ENCODE measurements around the gene SCOC. TPM values are rescaled to one million over a fixed set of nuclear protein-coding genes. Genes with fewer than 3 reads are reported as not detected.

Gene SCOC
- total RNA-seq, 2 experiments from 2014 or later: 37.1 to 47.8 TPM

- Mint-ChIP-seq H3K27ac (no peak overlapping the region), H3K9me3 (ENCODE audit: low read depth) (no peaks in the 10 kb centered on the region), H3K4me3 (no peak overlapping the region), H3K4me1 (no peaks in the 10 kb centered on the region), H3K27me3 (peaks cover 3% of the 10 kb centered on the region), H3K36me3 (ENCODE audit: low read depth) (no peaks in the 10 kb centered on the region)
- intact Hi-C loops (cut with DNase I, micrococcal nuclease): loop anchor here (2.0 to 5.0 kb wide), 5 partner anchors 66 to 771 kb away; partner anchors contain the start of genes CLGN (in 1 of the 2) and RNF150 (in 1 of the 2)
- ATAC-seq (no peak), DNase-seq (no peak)
- POLR2A ChIA-PET: interaction anchor here (0.6 to 0.7 kb wide), 2 partner anchors 69 to 248 kb away, joined by 3 to 5 read pairs; no protein-coding TSS in a partner anchor
- CTCF ChIA-PET: interaction anchor here (0.6 to 5.0 kb wide), 13 partner anchors 8 to 708 kb away, joined by 3 to 62 read pairs (median 15); partner anchors contain the start of gene SCOC
Observed at GRCh38 chr4:140361099-140361498, 12.3 kb upstream of the SCOC start.

DNA sequence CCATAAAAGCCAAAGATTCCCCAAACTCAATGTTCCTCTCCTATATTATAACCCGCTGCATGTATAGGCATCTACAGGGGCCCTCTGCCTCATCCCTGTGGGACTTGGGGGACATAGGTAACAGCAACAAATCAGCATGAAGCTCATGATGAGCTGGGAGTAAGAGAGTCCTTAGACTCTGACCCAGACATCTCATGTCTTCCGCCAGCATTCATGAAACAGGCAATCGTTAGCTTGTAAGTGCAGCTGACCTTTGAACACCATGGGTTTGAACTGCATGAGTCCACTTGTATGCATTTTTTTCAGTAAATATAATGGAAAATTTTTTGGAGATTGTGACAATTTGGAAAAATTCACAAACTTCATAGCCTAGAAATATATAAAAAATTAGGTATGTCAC is 10.4 kb upstream of the SCOC start:
- Mint-ChIP-seq H3K27ac (no peak overlapping the region), H3K27me3 (no peaks in the 10 kb centered on the region), H3K4me3 (no peak overlapping the region), H3K4me1 (no peaks in the 10 kb centered on the region), H3K9me3 (ENCODE audit: low read depth) (no peaks in the 10 kb centered on the region), H3K36me3 (ENCODE audit: low read depth) (no peaks in the 10 kb centered on the region)
- ChIA-PET POLR2A (no interaction called here), CTCF (interaction anchor here (0.6 to 5.0 kb wide), 7 partner anchors 10 to 706 kb away, joined by 3 to 29 read pairs (median 4); partner anchors contain the start of gene SCOC)
- ATAC-seq (no peak), DNase-seq (no peak)
- intact Hi-C loops (cut with DNase I, micrococcal nuclease): loop anchor here in 1 of 2 experiments (5.0 kb wide), 1 partner anchor 769 kb away; the partner anchor contains the start of gene RNF150

DNA sequence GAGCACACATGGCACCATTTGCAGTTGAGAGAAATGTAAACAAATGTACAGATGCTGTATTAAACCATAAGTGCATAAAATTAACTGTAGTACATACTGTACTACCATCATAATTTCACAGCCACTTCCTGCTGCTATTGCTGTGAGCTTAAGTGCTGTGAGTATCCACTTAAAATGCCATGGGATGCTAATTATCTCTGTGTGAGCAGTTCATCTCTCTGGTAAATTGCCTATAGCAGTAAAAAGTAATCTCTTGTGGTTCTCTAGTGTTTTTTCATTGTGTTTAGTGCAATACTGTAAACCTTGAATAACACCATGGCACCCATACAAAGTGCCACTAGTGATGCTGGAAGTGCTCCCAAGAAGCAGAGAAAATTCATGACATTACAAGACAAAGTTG is 9.9 kb upstream of the SCOC start:
- Mint-ChIP-seq H3K27me3 (no peaks in the 10 kb centered on the region), H3K4me3 (no peak overlapping the region), H3K27ac (no peak overlapping the region), H3K9me3 (ENCODE audit: low read depth) (no peaks in the 10 kb centered on the region), H3K4me1 (no peaks in the 10 kb centered on the region), H3K36me3 (ENCODE audit: low read depth) (no peaks in the 10 kb centered on the region)
- ChIA-PET POLR2A (no interaction called here), CTCF (interaction anchor here (1.9 to 5.0 kb wide), 3 partner anchors 9 to 20 kb away, joined by 5 to 29 read pairs (median 9); partner anchors contain the start of gene SCOC)
- intact Hi-C loops (cut with DNase I, micrococcal nuclease): loop anchor here in 1 of 2 experiments (5.0 kb wide), 1 partner anchor 769 kb away; the partner anchor contains the start of gene RNF150
- ATAC-seq: no peak
- no peak for DNase-seq

- Mint-ChIP-seq H3K27ac (no peak overlapping the region), H3K36me3 (ENCODE audit: low read depth) (no peaks in the 10 kb centered on the region), H3K4me1 (peaks cover 5% of the 10 kb centered on the region), H3K4me3 (no peak overlapping the region), H3K9me3 (ENCODE audit: low read depth) (no peaks in the 10 kb centered on the region), H3K27me3 (no peaks in the 10 kb centered on the region)
- ATAC-seq (no peak), DNase-seq (no peak)
- CTCF ChIA-PET: interaction anchor here (1.5 to 2.7 kb wide), 3 partner anchors 8 to 14 kb away, joined by 4 to 30 read pairs (median 5); no protein-coding TSS in a partner anchor
- POLR2A ChIA-PET: no interaction called here
- intact Hi-C loops (cut with DNase I, micrococcal nuclease): no loop called here
Observed at GRCh38 chr4:140367738-140368137, 5.7 kb upstream of the SCOC start.

- POLR2A ChIA-PET: no interaction called here
- intact Hi-C loops (cut with DNase I, micrococcal nuclease): no loop called here
Observed at GRCh38 chr4:140368686-140369085, 4.8 kb upstream of the SCOC start.

GRCh38 chr4:140372751-140373327 is 607 bp upstream of the SCOC start:
- peak; percentile 64 for ATAC-seq
- Mint-ChIP-seq H3K27me3 (no peaks in the 10 kb centered on the region), H3K4me1 (peaks cover 35% of the 10 kb centered on the region), H3K36me3 (ENCODE audit: low read depth) (no peaks in the 10 kb centered on the region), H3K27ac (no peak overlapping the region), H3K4me3 (no peak overlapping the region), H3K9me3 (ENCODE audit: low read depth) (no peaks in the 10 kb centered on the region)
- CTCF ChIA-PET: interaction anchor here (0.6 to 3.3 kb wide), 25 partner anchors 9 to 769 kb away, joined by 3 to 62 read pairs (median 4); partner anchors contain the start of genes ELMOD2 and UCP1
- intact Hi-C loops (cut with DNase I, micrococcal nuclease): loop anchor here (1.0 to 10.0 kb wide), 11 partner anchors 54 to 1358 kb away; partner anchors contain the start of genes ELMOD2 (in 2 of the 2), CLGN (in 1 of the 2), NOCT (in 1 of the 2) and SETD7 (in 1 of the 2)
- DNase-seq: peak; percentile 52
- POLR2A ChIA-PET: interaction anchor here (0.6 to 1.5 kb wide), 3 partner anchors 13 to 634 kb away, joined by 3 read pairs; partner anchors contain the start of gene ELMOD2

More at GRCh38 chr4:140368686-140369085, 4.8 kb upstream of the SCOC start:
- Mint-ChIP-seq H3K4me3 (no peak overlapping the region), H3K27ac (no peak overlapping the region), H3K27me3 (no peaks in the 10 kb centered on the region), H3K9me3 (ENCODE audit: low read depth) (no peaks in the 10 kb centered on the region), H3K4me1 (peaks cover 5% of the 10 kb centered on the region), H3K36me3 (ENCODE audit: low read depth) (no peaks in the 10 kb centered on the region)
- DNase-seq (no peak), ATAC-seq (no peak)
- CTCF ChIA-PET: interaction anchor here (0.8 to 2.7 kb wide), 4 partner anchors 9 to 16 kb away, joined by 3 to 30 read pairs (median 4); no protein-coding TSS in a partner anchor

- Mint-ChIP-seq H3K27ac (peak overlapping the region; percentile 59), H3K36me3 (ENCODE audit: low read depth) (no peaks in the 10 kb centered on the region)
- CTCF ChIA-PET: interaction anchor here (0.5 to 3.3 kb wide), 9 partner anchors 13 to 674 kb away, joined by 3 to 62 read pairs (median 4); partner anchors contain the start of gene ELMOD2
Observed at GRCh38 chr4:140374130-140374477, 658 bp downstream of the SCOC start.

GRCh38 chr4:140382732-140383131 is 9.3 kb downstream of the SCOC start:
- H3K9me3 Mint-ChIP-seq (ENCODE audit: low read depth): no peaks in the 10 kb centered on the region
- ChIA-PET POLR2A (no interaction called here), CTCF (interaction anchor here (1.6 to 1.8 kb wide), 2 partner anchors 9 to 23 kb away, joined by 5 to 7 read pairs; partner anchors contain the start of gene SCOC)
- intact Hi-C loops (cut with DNase I, micrococcal nuclease): no loop called here
- peaks cover 7% of the 10 kb centered on the region for H3K36me3 Mint-ChIP-seq (ENCODE audit: low read depth)
- no peak overlapping the region for H3K4me3 Mint-ChIP-seq
- ATAC-seq (no peak), DNase-seq (no peak)
- no peak overlapping the region for H3K27ac Mint-ChIP-seq
- no peaks in the 10 kb centered on the region for H3K4me1 Mint-ChIP-seq
- no peaks in the 10 kb centered on the region for H3K27me3 Mint-ChIP-seq

More at GRCh38 chr4:140374130-140374477, 658 bp downstream of the SCOC start:
- Mint-ChIP-seq H3K4me3 (no peak overlapping the region), H3K4me1 (peaks cover 35% of the 10 kb centered on the region), H3K9me3 (ENCODE audit: low read depth) (no peaks in the 10 kb centered on the region), H3K27me3 (no peaks in the 10 kb centered on the region)
- intact Hi-C loops (cut with DNase I, micrococcal nuclease): loop anchor here in 1 of 2 experiments (5.0 to 10.0 kb wide), 5 partner anchors 277 to 1359 kb away; partner anchors contain the start of genes NOCT, SETD7 and ZNF330
- DNase-seq: no peak
- POLR2A ChIA-PET: interaction anchor here (1.5 kb wide), 1 partner anchor 150 kb away, joined by 3 read pairs; the partner anchor contains the start of gene ELMOD2
- ATAC-seq: no peak

- H3K4me1 Mint-ChIP-seq: no peaks in the 10 kb centered on the region
- H3K36me3 Mint-ChIP-seq (ENCODE audit: low read depth): no peaks in the 10 kb centered on the region
- DNase-seq (no peak), ATAC-seq (no peak)
- no peak overlapping the region for H3K4me3 Mint-ChIP-seq
- ChIA-PET CTCF (interaction anchor here (1.3 to 3.2 kb wide), 3 partner anchors 14 to 27 kb away, joined by 3 to 12 read pairs (median 3); partner anchors contain the start of gene SCOC), POLR2A (no interaction called here)
- H3K27me3 Mint-ChIP-seq: no peaks in the 10 kb centered on the region
- H3K9me3 Mint-ChIP-seq (ENCODE audit: low read depth): no peaks in the 10 kb centered on the region
- H3K27ac Mint-ChIP-seq: no peak overlapping the region
- intact Hi-C loops (cut with DNase I, micrococcal nuclease): no loop called here
Observed at GRCh38 chr4:140388015-140388414, 14.6 kb downstream of the SCOC start.

DNA sequence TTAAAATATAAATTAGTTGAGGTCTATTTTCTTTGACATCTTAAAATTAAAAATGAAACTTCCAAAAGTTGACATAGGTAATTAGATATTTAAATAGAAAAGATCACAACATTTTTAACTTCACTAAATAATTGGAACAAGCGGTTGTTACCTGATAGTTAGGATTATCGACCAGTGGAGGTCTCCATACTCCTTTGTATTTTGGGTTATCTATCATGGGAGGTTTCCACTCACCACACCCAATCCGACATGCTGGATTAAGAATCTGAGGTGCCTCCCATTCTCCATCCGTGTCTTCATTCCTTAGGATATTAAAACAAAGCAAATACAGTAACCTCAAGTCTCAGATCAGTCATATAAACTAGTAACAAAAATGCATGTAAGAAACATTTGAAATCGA is 22.2 kb downstream of the SCOC start:
- ChIA-PET POLR2A (no interaction called here), CTCF (no interaction called here)
- no peak overlapping the region for H3K27ac Mint-ChIP-seq
- ATAC-seq (no peak), DNase-seq (no peak)
- intact Hi-C loops (cut with DNase I, micrococcal nuclease): no loop called here
- H3K4me3 Mint-ChIP-seq: no peak overlapping the region
- H3K4me1 Mint-ChIP-seq: no peaks in the 10 kb centered on the region
- no peaks in the 10 kb centered on the region for H3K9me3 Mint-ChIP-seq (ENCODE audit: low read depth)
- peaks cover 3% of the 10 kb centered on the region for H3K27me3 Mint-ChIP-seq
- H3K36me3 Mint-ChIP-seq (ENCODE audit: low read depth): no peaks in the 10 kb centered on the region

GRCh38 chr4:140400111-140400510 is 26.7 kb downstream of the SCOC start:
- H3K4me3 Mint-ChIP-seq: no peak overlapping the region
- H3K9me3 Mint-ChIP-seq (ENCODE audit: low read depth): no peaks in the 10 kb centered on the region
- H3K27me3 Mint-ChIP-seq: peaks cover 5% of the 10 kb centered on the region
- DNase-seq (no peak), ATAC-seq (no peak)
- H3K27ac Mint-ChIP-seq: no peak overlapping the region
- POLR2A ChIA-PET: no interaction called here
- no peaks in the 10 kb centered on the region for H3K4me1 Mint-ChIP-seq
- intact Hi-C loops (cut with DNase I, micrococcal nuclease): no loop called here
- CTCF ChIA-PET: interaction anchor here (0.6 to 1.1 kb wide), 2 partner anchors 27 to 40 kb away, joined by 3 to 4 read pairs; partner anchors contain the start of gene SCOC
- H3K36me3 Mint-ChIP-seq (ENCODE audit: low read depth): no peaks in the 10 kb centered on the region
